Endothelial cell of umbilical vein (primary cell): ENCODE data around the gene TBC1D9. TPM values are rescaled to one million over a fixed set of nuclear protein-coding genes. Genes with fewer than 3 reads are reported as not detected.

Experiments
- BruUV-seq: library from RNA; stranded (reverse); fragments of 400-500 nt; replicated peaks from 2 replicates; lab custom pipeline; 2021; lab: Mats Ljungman, UMichigan
- CTCF ChIA-PET: fragments of 300-600, 350-600 bp; sonication (Branson Sonifier 250); formaldehyde crosslinking; loops from one replicate; lab custom pipeline; 2021; ENCODE audit warnings: antibody characterized with exemption, inconsistent platforms; lab: Charles Lee
- POLR2A ChIA-PET: fragments of 300-600, 350-600 bp; sonication (Branson Sonifier 250); formaldehyde crosslinking; loops from one replicate; lab custom pipeline; 2021; ENCODE audit warnings: antibody characterized with exemption, inconsistent platforms; lab: Charles Lee
- DNase-seq: peaks from one replicate; pipeline ENCODE4 v3.0.0-alpha.2; 2011; ENCODE audit warnings: low read depth, low spot score
- FAIRE-seq: peaks from 2 replicates; lab custom pipeline; 2011; peaks lifted over from hg19 to GRCh38; lab: Jason Lieb, UNC
- H2AFZ ChIP-seq: 2 replicates; pipeline ENCODE4 v1.6.0; 2012; ENCODE audit warnings: low read depth, low read length, control low read depth, inconsistent platforms
- H3K27ac ChIP-seq: 2 replicates; pipeline ENCODE4 v1.5.1; 2011; ENCODE audit warnings: low read depth, mild to moderate bottlenecking, control low read depth, low read length, moderate library complexity; ENCODE audit not compliant: insufficient read depth
- H3K27me3 ChIP-seq, 2 experiments: 2 replicates each; pipeline versions ENCODE4 v1.6.0 to v1.6.1; 2011; ENCODE audit warnings: low read length in 2 of 2, mixed read lengths in 1 of 2; ENCODE audit not compliant: control insufficient read depth in 2 of 2, insufficient read depth in 2 of 2
- H3K36me3 ChIP-seq, 2 experiments: 2 replicates in 1 of 2; 3 replicates in 1 of 2; pipeline ENCODE4 v1.5.1; 2011; ENCODE audit warnings: low read length in 2 of 2, mild to moderate bottlenecking in 1 of 2, moderate library complexity in 1 of 2; ENCODE audit not compliant: control insufficient read depth in 2 of 2, insufficient read depth in 2 of 2; ENCODE audit errors: extremely low read depth in 1 of 2
- H3K4me1 ChIP-seq: 3 replicates; pipeline ENCODE4 v1.5.1; 2011; ENCODE audit warnings: mild to moderate bottlenecking, low read length; ENCODE audit not compliant: control insufficient read depth, insufficient read depth; ENCODE audit errors: extremely low read depth
- H3K4me2 ChIP-seq: 2 replicates; pipeline ENCODE4 v1.6.1; 2011; ENCODE audit warnings: low read length, control low read depth, mixed read lengths; ENCODE audit not compliant: insufficient read depth
- H3K4me3 ChIP-seq, 3 experiments: fragments of 200-600 bp in 1 of 3; sonication (generic), shearing (Covaris generic) in 1 of 3; replicated peaks in 1 of 3; 2 replicates each; pipeline ENCODE4 v1.5.1; 2011 to 2016; ENCODE audit warnings: control low read depth in 3 of 3, low read length in 3 of 3, mild to moderate bottlenecking in 2 of 3, inconsistent platforms in 1 of 3, low read depth in 1 of 3, moderate library complexity in 1 of 3; ENCODE audit not compliant: insufficient read depth in 1 of 3
- H3K79me2 ChIP-seq: 2 replicates; pipeline ENCODE4 v1.6.0; 2012; ENCODE audit warnings: low read length, inconsistent platforms; ENCODE audit not compliant: control insufficient read depth, insufficient read depth
- H3K9ac ChIP-seq: replicated peaks from 2 replicates; pipeline ENCODE3; 2011; ENCODE audit warnings: low read length, control low read depth; ENCODE audit not compliant: insufficient read depth; ENCODE audit errors: extremely low read depth
- H3K9me1 ChIP-seq: replicated peaks from 3 replicates; pipeline ENCODE4 v1.6.0; 2011; ENCODE audit warnings: mild to moderate bottlenecking, low read length; ENCODE audit not compliant: control insufficient read depth, insufficient read depth; ENCODE audit errors: extremely low read depth
- H3K9me3 ChIP-seq: replicated peaks from 2 replicates; pipeline ENCODE4 v1.5.1; 2012; ENCODE audit warnings: low read length, inconsistent platforms; ENCODE audit not compliant: control insufficient read depth, insufficient read depth
- H4K20me1 ChIP-seq: replicated peaks from 2 replicates; pipeline ENCODE3; 2011; ENCODE audit warnings: mild to moderate bottlenecking, low read length; ENCODE audit not compliant: control insufficient read depth, insufficient read depth; ENCODE audit errors: extremely low read depth
- EZH2 ChIP-seq: IDR thresholded peaks from 2 replicates; pipeline ENCODE4 v1.6.1; 2012; ENCODE audit warnings: borderline replicate concordance, low read depth, mild to moderate bottlenecking, moderate library complexity, low read length, inconsistent platforms; ENCODE audit not compliant: severe bottlenecking
- FOS ChIP-seq: IDR thresholded peaks from 2 replicates; pipeline ENCODE4 v1.6.1; 2011; ENCODE audit warnings: mild to moderate bottlenecking, low read length, moderate library complexity, borderline replicate concordance; ENCODE audit not compliant: insufficient read depth
- GATA2 ChIP-seq: IDR thresholded peaks from 2 replicates; pipeline ENCODE4 v1.7.0; 2011; ENCODE audit warnings: low read depth, mild to moderate bottlenecking, moderate library complexity, mixed read lengths, low read length; ENCODE audit not compliant: insufficient read length, insufficient read depth
- JUN ChIP-seq: IDR thresholded peaks from 2 replicates; pipeline ENCODE4 v1.6.1; 2011; ENCODE audit warnings: borderline replicate concordance, low read depth; ENCODE audit not compliant: insufficient read length, insufficient read depth
- MYC ChIP-seq: IDR thresholded peaks from one replicate; pipeline ENCODE4 v1.6.1; 2011; ENCODE audit warnings: mild to moderate bottlenecking, low read depth, low read length
- POLR2A ChIP-seq: IDR thresholded peaks from 2 replicates; pipeline ENCODE4 v1.6.1; 2012; ENCODE audit warnings: low read depth, mild to moderate bottlenecking, control low read depth, low read length
- POLR2AphosphoS5 ChIP-seq: IDR thresholded peaks from 2 replicates; pipeline ENCODE4 v1.6.1; 2012; ENCODE audit warnings: low read depth, mild to moderate bottlenecking, control low read depth, low read length, moderate library complexity; ENCODE audit not compliant: insufficient read depth
- dilution Hi-C: fragments of 300-500 bp; cut with MboI; formaldehyde crosslinking; loops from one replicate; pipeline ENCODE4 v1.15.0; 2019; ENCODE audit warnings: low sequenced_read_pairs; ENCODE audit not compliant: extremely low pct_ligation_motif_present
- intact Hi-C: fragments of 100-400 bp; cut with micrococcal nuclease; formaldehyde crosslinking; loops from one replicate; pipeline ENCODE4 v1.10.0; 2022
- polyA plus RNA-seq, 4 experiments: library from polyadenylated mRNA; depleted of rRNA in 3 of 4; stranded (reverse) in 3 of 4; unstranded in 1 of 4; fragments of >200 nt; gene quantifications; 2 replicates each; pipeline versions ENCODE4 v1.2.1 to v1.2.3, GENCODE V29; 2011 to 2012; ENCODE audit warnings: missing spikeins in 1 of 4
- total RNA-seq: library from RNA; stranded (reverse); gene quantifications from 2 replicates; pipeline ENCODE4 v1.2.3, GENCODE V29; 2021
- TF ChIP-seq, protein P1 (sequence below): IDR thresholded peaks from 2 replicates; pipeline ENCODE4 v1.6.1; 2011; ENCODE audit not compliant: insufficient read depth, insufficient read length
- TF ChIP-seq, protein P2 (sequence below), 2 donors: IDR thresholded peaks; 1 replicate in 1 of 2; 2 replicates in 1 of 2; pipeline ENCODE4 v1.5.1; 2011; ENCODE audit warnings: low read length in 2 of 2, mild to moderate bottlenecking in 2 of 2, moderate library complexity in 2 of 2, control low read depth in 1 of 2, inconsistent platforms in 1 of 2, low read depth in 1 of 2; ENCODE audit not compliant: insufficient read depth in 1 of 2; ENCODE audit errors: extremely low read depth in 1 of 2

TBC1D9 gene
- total and polyA plus RNA-seq, 2 donors (not counting 3 experiments of a cell fraction or from before 2014, with no cell fraction given), result 21.7 to 45.3 TPM

DNA sequence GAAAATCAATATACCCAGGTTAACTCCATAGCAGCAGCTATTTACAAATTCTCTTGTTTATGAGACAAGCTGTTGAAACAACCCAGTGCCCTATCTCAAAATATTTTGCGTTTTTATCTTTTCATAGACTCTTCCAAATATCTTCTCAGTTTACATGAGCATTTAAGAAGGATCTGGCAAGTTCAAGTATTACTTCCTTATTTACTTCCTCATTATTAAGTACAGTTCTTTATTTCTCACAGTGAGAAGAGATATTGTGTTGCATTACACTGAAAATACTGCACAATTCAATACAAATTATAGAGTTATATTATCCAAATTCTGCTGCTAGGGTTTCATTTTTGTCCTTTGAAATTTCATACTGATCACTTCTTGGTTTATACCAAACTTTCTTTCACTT lies 143.8 kb downstream of the TBC1D9 start:
- FAIRE-seq (no peak), DNase-seq (no peak)
- Histone ChIP-seq H3K4me1 (peaks cover 3% of the 10 kb centered on the region), H3K9me1 (no peaks in the 10 kb centered on the region), H3K27ac (no peak overlapping the region), H4K20me1 (no peaks in the 10 kb centered on the region), H3K4me2 (no peak overlapping the region), H3K36me3 (no peaks in the 10 kb centered on the region), H3K9ac (no peak overlapping the region), H3K79me2 (no peaks in the 10 kb centered on the region), H3K9me3 (no peaks in the 10 kb centered on the region), H2AFZ (no peak overlapping the region), H3K4me3 (no peak overlapping the region), H3K27me3 (peaks cover 0 to 4% of the 10 kb centered on the region in 2 experiments)
- intact Hi-C loops, result loop anchor here (5.0 to 10.0 kb wide), 2 partner anchors 878 to 955 kb away; no protein-coding TSS in a partner anchor
- ChIA-PET POLR2A (no interaction called here), CTCF (no interaction called here)
- dilution Hi-C loops, result no loop called here
- no TSS peak for BruUV-seq
- TF ChIP-seq FOS (no peak), POLR2A (no peak), JUN (no peak), POLR2AphosphoS5 (no peak), GATA2 (no peak), MYC (no peak), EZH2 (no peak)
- TF ChIP-seq, protein P1, sequence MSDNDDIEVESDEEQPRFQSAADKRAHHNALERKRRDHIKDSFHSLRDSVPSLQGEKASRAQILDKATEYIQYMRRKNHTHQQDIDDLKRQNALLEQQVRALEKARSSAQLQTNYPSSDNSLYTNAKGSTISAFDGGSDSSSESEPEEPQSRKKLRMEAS, result no peak
- TF ChIP-seq, protein P2, sequence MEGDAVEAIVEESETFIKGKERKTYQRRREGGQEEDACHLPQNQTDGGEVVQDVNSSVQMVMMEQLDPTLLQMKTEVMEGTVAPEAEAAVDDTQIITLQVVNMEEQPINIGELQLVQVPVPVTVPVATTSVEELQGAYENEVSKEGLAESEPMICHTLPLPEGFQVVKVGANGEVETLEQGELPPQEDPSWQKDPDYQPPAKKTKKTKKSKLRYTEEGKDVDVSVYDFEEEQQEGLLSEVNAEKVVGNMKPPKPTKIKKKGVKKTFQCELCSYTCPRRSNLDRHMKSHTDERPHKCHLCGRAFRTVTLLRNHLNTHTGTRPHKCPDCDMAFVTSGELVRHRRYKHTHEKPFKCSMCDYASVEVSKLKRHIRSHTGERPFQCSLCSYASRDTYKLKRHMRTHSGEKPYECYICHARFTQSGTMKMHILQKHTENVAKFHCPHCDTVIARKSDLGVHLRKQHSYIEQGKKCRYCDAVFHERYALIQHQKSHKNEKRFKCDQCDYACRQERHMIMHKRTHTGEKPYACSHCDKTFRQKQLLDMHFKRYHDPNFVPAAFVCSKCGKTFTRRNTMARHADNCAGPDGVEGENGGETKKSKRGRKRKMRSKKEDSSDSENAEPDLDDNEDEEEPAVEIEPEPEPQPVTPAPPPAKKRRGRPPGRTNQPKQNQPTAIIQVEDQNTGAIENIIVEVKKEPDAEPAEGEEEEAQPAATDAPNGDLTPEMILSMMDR (IDR thresholded peaks at IDR 0.05; ENCODE audit: extremely low read depth in 1 of 2, insufficient read depth in 1 of 2, low read depth in 1 of 2, low read length in 2 of 2), result no peak
